ENCODE measurements around the gene CEMIP2. TPM values are rescaled to one million over a fixed set of nuclear protein-coding genes. Genes with fewer than 3 reads are reported as not detected.

CEMIP2 gene
- total and polyA plus RNA-seq, 2 donors (not counting 3 experiments of a cell fraction or from before 2014, with no cell fraction given): 41.6 to 44.3 TPM

DNA sequence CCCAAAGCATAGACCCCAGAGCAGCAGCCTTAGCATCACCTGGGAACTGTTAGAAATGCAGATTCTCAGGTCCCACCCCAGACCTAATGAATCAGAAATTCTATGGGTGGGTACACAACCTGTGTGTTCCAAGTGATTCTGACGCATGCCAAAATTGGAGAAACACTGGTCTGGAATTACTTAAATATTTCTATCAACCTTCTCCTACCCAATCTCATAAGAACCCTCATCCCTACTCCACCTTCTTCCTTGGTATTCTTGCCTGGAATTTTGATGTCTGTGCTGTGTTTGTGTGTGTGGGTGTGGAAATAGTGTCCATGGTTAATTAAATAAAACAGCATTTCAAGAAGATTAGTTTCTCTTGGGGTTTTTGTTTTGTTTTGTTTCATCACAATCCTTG is 111.8 kb downstream of the CEMIP2 start:
- POLR2A ChIA-PET: no interaction called here

More for the DNA sequence above, 111.8 kb downstream of the CEMIP2 start:
- Histone ChIP-seq H2AFZ (ENCODE audit: low read depth, low read length) (no peak overlapping the region), H3K36me3 (ENCODE audit: control insufficient read depth in 2 of 2, extremely low read depth in 1 of 2, insufficient read depth in 2 of 2, low read length in 2 of 2) (no peaks in the 10 kb centered on the region), H3K9me1 (replicated peaks; ENCODE audit: control insufficient read depth, extremely low read depth, insufficient read depth, low read length) (no peaks in the 10 kb centered on the region), H3K79me2 (ENCODE audit: control insufficient read depth, insufficient read depth, low read length) (no peaks in the 10 kb centered on the region), H3K4me2 (ENCODE audit: insufficient read depth, low read length) (no peak overlapping the region), H3K9me3 (replicated peaks; ENCODE audit: control insufficient read depth, insufficient read depth, low read length) (no peaks in the 10 kb centered on the region), H3K27ac (ENCODE audit: insufficient read depth, low read depth, low read length) (no peak overlapping the region), H3K4me1 (ENCODE audit: control insufficient read depth, extremely low read depth, insufficient read depth, low read length) (no peaks in the 10 kb centered on the region), H3K4me3 (replicated peaks in 1 of 3; ENCODE audit: insufficient read depth in 1 of 3, low read depth in 1 of 3, low read length in 3 of 3) (no peak overlapping the region), H3K9ac (replicated peaks; ENCODE audit: extremely low read depth, insufficient read depth, low read length) (no peak overlapping the region), H3K27me3 (ENCODE audit: control insufficient read depth in 2 of 2, insufficient read depth in 2 of 2, low read length in 2 of 2) (no peaks in the 10 kb centered on the region), H4K20me1 (replicated peaks; ENCODE audit: control insufficient read depth, extremely low read depth, insufficient read depth, low read length) (no peaks in the 10 kb centered on the region)
- intact Hi-C loops (cut with micrococcal nuclease) (no loop called here), dilution Hi-C loops (cut with MboI; ENCODE audit: extremely low pct_ligation_motif_present, low sequenced_read_pairs) (no loop called here)
- DNase-seq (ENCODE audit: low read depth, low spot score) (no peak), FAIRE-seq (no peak)
- TF ChIP-seq GATA2 (IDR thresholded peaks at IDR 0.05; ENCODE audit: insufficient read depth, insufficient read length, low read depth, low read length) (no peak), EZH2 (IDR thresholded peaks at IDR 0.05; ENCODE audit: borderline replicate concordance, low read depth, low read length, severe bottlenecking) (no peak), JUN (IDR thresholded peaks at IDR 0.05; ENCODE audit: borderline replicate concordance, insufficient read depth, insufficient read length, low read depth) (no peak), POLR2AphosphoS5 (IDR thresholded peaks at IDR 0.05; ENCODE audit: insufficient read depth, low read depth, low read length) (no peak), POLR2A (IDR thresholded peaks at IDR 0.05; ENCODE audit: low read depth, low read length) (no peak), MYC (IDR thresholded peaks at IDR 0.05; ENCODE audit: low read depth, low read length) (no peak), FOS (IDR thresholded peaks at IDR 0.05; ENCODE audit: borderline replicate concordance, insufficient read depth, low read length) (no peak)
- TF ChIP-seq, protein P1, sequence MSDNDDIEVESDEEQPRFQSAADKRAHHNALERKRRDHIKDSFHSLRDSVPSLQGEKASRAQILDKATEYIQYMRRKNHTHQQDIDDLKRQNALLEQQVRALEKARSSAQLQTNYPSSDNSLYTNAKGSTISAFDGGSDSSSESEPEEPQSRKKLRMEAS (IDR thresholded peaks at IDR 0.05; ENCODE audit: insufficient read depth, insufficient read length): no peak
- TF ChIP-seq, protein P2, sequence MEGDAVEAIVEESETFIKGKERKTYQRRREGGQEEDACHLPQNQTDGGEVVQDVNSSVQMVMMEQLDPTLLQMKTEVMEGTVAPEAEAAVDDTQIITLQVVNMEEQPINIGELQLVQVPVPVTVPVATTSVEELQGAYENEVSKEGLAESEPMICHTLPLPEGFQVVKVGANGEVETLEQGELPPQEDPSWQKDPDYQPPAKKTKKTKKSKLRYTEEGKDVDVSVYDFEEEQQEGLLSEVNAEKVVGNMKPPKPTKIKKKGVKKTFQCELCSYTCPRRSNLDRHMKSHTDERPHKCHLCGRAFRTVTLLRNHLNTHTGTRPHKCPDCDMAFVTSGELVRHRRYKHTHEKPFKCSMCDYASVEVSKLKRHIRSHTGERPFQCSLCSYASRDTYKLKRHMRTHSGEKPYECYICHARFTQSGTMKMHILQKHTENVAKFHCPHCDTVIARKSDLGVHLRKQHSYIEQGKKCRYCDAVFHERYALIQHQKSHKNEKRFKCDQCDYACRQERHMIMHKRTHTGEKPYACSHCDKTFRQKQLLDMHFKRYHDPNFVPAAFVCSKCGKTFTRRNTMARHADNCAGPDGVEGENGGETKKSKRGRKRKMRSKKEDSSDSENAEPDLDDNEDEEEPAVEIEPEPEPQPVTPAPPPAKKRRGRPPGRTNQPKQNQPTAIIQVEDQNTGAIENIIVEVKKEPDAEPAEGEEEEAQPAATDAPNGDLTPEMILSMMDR (IDR thresholded peaks at IDR 0.05; ENCODE audit: extremely low read depth in 1 of 2, insufficient read depth in 1 of 2, low read depth in 1 of 2, low read length in 2 of 2): no peak
- CTCF ChIA-PET: interaction anchor here (1.0 to 2.0 kb wide), 2 partner anchors 10 to 16 kb away, joined by 4 to 7 read pairs; no protein-coding TSS in a partner anchor
- no TSS peak for BruUV-seq (replicated peaks)
